HG03159 (cell line): ENCODE results near the gene DYNC1I2.
A peak's percentile ranks its signal among the peaks of the same experiment; 100 is the strongest.

Experiments
- ATAC-seq: cut with Tn5 transposase; IDR thresholded peaks from one replicate; pipeline ENCODE4 v1.9.1; 2021; ENCODE audit warnings: mild to moderate bottlenecking, moderate library complexity; ENCODE audit not compliant: unreplicated experiment

The DYNC1I2 gene

GRCh38 chr2:171687287-171688128 lies at the start of gene DYNC1I2:
Gene DYNC1I2, plus strand, starts transcription at chr2:171687469. Its CDS starts 2,687 bp downstream, at chr2:171690156.
- ATAC-seq = peak; percentile 83

GRCh38 chr2:171651667-171652415 lies 35.4 kb upstream of the DYNC1I2 start:
- ATAC-seq = no peak

GRCh38 chr2:171652416-171652785 lies 34.9 kb upstream of the DYNC1I2 start:
- no peak for ATAC-seq

- peak; percentile 67 for ATAC-seq
Measured at GRCh38 chr2:171655586-171655985, 31.7 kb upstream of the DYNC1I2 start.

GRCh38 chr2:171667041-171667440 lies 20.2 kb upstream of the DYNC1I2 start:
- no peak for ATAC-seq

GRCh38 chr2:171668183-171668582 lies 19.1 kb upstream of the DYNC1I2 start:
- ATAC-seq = no peak

GRCh38 chr2:171669121-171669520 lies 18.1 kb upstream of the DYNC1I2 start:
- ATAC-seq = no peak

- no peak for ATAC-seq
Measured at GRCh38 chr2:171670655-171671054, 16.6 kb upstream of the DYNC1I2 start.

GRCh38 chr2:171671867-171672266 lies 15.4 kb upstream of the DYNC1I2 start:
- no peak for ATAC-seq

GRCh38 chr2:171673905-171674304 lies 13.4 kb upstream of the DYNC1I2 start:
- ATAC-seq = no peak

GRCh38 chr2:171675810-171676345 lies 11.4 kb upstream of the DYNC1I2 start:
- no peak for ATAC-seq

- ATAC-seq = no peak
Measured at GRCh38 chr2:171678619-171679018, 8.7 kb upstream of the DYNC1I2 start.

- ATAC-seq = peak; percentile 36
Measured at GRCh38 chr2:171688129-171688465, 828 bp downstream of the DYNC1I2 start.

- no peak for ATAC-seq
Measured at GRCh38 chr2:171692331-171692730, 5.1 kb downstream of the DYNC1I2 start.

GRCh38 chr2:171702781-171703556 lies 15.7 kb downstream of the DYNC1I2 start:
- ATAC-seq = no peak

GRCh38 chr2:171703574-171704347 lies 16.5 kb downstream of the DYNC1I2 start:
- no peak for ATAC-seq

- no peak for ATAC-seq
Measured at GRCh38 chr2:171706152-171706803, 19.0 kb downstream of the DYNC1I2 start.

GRCh38 chr2:171707752-171708151 lies 20.5 kb downstream of the DYNC1I2 start:
- no peak for ATAC-seq

GRCh38 chr2:171709011-171709685 lies 21.9 kb downstream of the DYNC1I2 start:
- no peak for ATAC-seq
